ENCODE measurements around the gene SLIT1.

GRCh38 chr10:97090644-97091043 lies 95.1 kb downstream of the SLIT1 start:
- TF ChIP-seq CTCF (IDR thresholded peaks at IDR 0.05; ENCODE audit: insufficient read depth, low read depth, low read length) (no peak), EZH2 (IDR thresholded peaks at IDR 0.05; ENCODE audit: insufficient read depth, low read length) (no peak)
